Mucosa of rectum (tissue), 2 donors: ENCODE results near the gene BCAP29.

ENCODE experiments used
- H3K27ac ChIP-seq, 2 donors: one replicate each; pipeline ENCODE4 v1.7.0; 2013; ENCODE audit warnings: inconsistent platforms in 2 of 2, low read depth in 2 of 2, low read length in 2 of 2
- H3K27me3 ChIP-seq, 2 donors: one replicate each; pipeline ENCODE4 v1.7.0; 2013; ENCODE audit warnings: low read length in 2 of 2; ENCODE audit not compliant: control insufficient read depth in 2 of 2, insufficient read depth in 2 of 2
- H3K36me3 ChIP-seq, 2 donors: one replicate each; pipeline ENCODE4 v1.7.0; 2013; ENCODE audit warnings: low read length in 2 of 2; ENCODE audit not compliant: control insufficient read depth in 2 of 2, insufficient read depth in 2 of 2
- H3K4me1 ChIP-seq, 2 donors: one replicate each; pipeline ENCODE4 v1.7.0; 2013; ENCODE audit warnings: low read length in 2 of 2, mild to moderate bottlenecking in 1 of 2; ENCODE audit not compliant: control insufficient read depth in 2 of 2, insufficient read depth in 2 of 2
- H3K4me3 ChIP-seq, 2 donors: one replicate each; pipeline ENCODE4 v1.7.0; 2013; ENCODE audit warnings: low read length in 2 of 2
- H3K9ac ChIP-seq, 2 donors: one replicate each; pipeline ENCODE4 v1.7.0; 2013; ENCODE audit warnings: low read length in 2 of 2, low read depth in 1 of 2, mild to moderate bottlenecking in 1 of 2
- H3K9me3 ChIP-seq, 2 donors: one replicate each; pipeline ENCODE4 v1.7.0; 2013; ENCODE audit warnings: low read length in 2 of 2; ENCODE audit not compliant: control insufficient read depth in 2 of 2
- donor health status: healthy.
- donor health status: Normal muscosa, but diverticular disease.

The BCAP29 gene

DNA sequence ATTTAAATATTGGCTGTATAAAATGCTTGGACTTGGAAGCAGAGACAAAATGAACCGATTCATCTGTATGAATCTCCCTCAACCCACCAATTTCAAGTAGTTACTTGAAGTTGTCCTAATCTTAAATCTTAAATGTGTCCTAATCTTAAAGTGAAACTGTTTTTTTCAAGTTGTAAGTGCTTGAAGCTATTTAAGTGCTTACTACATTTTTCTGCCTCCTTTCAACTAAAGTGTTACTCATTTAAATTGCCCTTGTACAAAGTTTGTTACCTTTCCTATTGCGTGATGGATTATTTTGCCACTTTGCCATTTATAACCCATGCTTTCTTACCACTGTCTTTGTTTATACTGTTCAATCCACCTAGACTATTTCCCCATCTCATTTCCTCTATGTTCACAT, 2.8 kb downstream of the BCAP29 start:
- Histone ChIP-seq H3K4me3 (no peak overlapping the region), H3K9me3 (no peaks in the 10 kb centered on the region), H3K9ac (no peak overlapping the region), H3K36me3 (peaks cover 10% of the 10 kb centered on the region in 2 donors), H3K27me3 (no peaks in the 10 kb centered on the region), H3K4me1 (peaks cover 11 to 29% of the 10 kb centered on the region in 2 donors), H3K27ac (no peak overlapping the region)

DNA sequence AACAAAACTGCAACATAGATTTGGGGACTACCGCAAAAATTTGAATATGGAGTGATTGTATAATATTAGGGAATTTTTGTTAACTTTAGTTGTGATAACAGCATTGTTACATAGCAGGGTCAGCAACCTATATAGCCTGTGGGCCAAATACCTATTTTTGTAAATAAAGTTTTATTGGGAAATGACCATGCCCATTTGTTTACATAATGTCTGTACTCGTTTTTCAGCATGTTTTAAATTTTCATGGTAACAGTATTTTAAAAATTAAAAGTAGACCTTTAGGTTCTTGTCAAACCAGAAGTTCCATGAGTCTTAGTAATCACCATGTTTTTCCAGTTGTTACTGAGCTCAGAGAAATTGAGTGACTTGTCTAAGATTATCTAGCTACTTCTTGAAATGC, 4.7 kb downstream of the BCAP29 start:
- peaks cover 10 to 18% of the 10 kb centered on the region in 2 donors for H3K36me3 ChIP-seq
- no peaks in the 10 kb centered on the region for H3K9me3 ChIP-seq
- H3K27ac ChIP-seq = no peak overlapping the region
- no peak overlapping the region for H3K4me3 ChIP-seq
- no peak overlapping the region for H3K9ac ChIP-seq
- H3K27me3 ChIP-seq = no peaks in the 10 kb centered on the region
- peaks cover 11 to 26% of the 10 kb centered on the region in 2 donors for H3K4me1 ChIP-seq

DNA sequence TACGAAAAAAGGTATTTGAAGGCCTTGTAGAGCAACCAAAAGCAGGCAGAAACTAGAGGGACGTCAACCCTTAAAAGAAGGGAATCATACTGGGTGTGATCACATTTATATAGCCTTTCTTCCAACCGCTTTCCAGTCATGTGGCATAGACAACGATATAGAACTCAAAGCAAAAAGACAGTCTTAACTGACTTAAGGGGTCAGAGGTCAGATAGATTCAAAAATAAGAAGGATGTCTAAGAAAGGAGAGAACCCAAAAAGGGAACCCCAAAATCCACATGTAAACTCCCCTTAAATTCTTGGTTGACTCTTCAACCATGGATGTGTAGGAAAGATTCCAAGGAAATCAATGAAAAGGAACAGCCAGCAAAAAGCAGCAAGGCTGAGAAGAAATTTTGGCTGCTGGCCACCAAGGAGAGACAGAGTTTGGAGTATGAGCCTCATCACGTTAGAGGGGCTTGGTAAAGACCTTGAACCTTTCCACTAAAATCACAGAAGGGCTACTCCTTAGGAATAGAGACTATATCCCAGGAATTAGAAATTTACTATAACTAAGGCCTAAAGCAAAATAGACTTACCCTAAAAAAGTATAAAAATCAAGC, 8.6 kb downstream of the BCAP29 start:
- Histone ChIP-seq H3K9me3 (no peaks in the 10 kb centered on the region), H3K27ac (no peak overlapping the region), H3K4me1 (peaks cover 2 to 8% of the 10 kb centered on the region in 2 donors), H3K4me3 (no peak overlapping the region), H3K27me3 (no peaks in the 10 kb centered on the region), H3K9ac (no peak overlapping the region), H3K36me3 (peaks cover 13 to 19% of the 10 kb centered on the region in 2 donors)

DNA sequence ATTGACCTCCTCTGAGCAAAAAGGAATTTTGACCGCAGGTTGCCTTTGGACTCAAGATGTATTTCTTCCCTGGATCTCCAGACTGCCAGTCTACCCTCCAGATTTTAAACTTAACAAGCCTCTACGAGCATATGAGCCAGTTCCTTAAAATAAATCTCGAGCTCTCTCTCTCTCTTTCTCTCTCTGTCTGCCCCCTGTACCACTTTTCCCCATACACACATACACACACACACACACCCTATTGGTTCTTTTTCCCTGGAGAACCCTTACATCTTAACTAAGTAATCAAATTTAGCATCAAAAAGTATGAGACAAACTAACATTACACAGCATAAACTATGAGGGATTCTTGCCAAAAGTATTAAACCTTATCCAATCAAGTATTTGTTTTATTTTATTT, 11.4 kb downstream of the BCAP29 start:
- Histone ChIP-seq H3K36me3 (peaks cover 20 to 23% of the 10 kb centered on the region in 2 donors), H3K9me3 (no peaks in the 10 kb centered on the region), H3K9ac (no peak overlapping the region), H3K4me3 (no peak overlapping the region), H3K27me3 (no peaks in the 10 kb centered on the region), H3K4me1 (no peaks in the 10 kb centered on the region), H3K27ac (no peak overlapping the region)

DNA sequence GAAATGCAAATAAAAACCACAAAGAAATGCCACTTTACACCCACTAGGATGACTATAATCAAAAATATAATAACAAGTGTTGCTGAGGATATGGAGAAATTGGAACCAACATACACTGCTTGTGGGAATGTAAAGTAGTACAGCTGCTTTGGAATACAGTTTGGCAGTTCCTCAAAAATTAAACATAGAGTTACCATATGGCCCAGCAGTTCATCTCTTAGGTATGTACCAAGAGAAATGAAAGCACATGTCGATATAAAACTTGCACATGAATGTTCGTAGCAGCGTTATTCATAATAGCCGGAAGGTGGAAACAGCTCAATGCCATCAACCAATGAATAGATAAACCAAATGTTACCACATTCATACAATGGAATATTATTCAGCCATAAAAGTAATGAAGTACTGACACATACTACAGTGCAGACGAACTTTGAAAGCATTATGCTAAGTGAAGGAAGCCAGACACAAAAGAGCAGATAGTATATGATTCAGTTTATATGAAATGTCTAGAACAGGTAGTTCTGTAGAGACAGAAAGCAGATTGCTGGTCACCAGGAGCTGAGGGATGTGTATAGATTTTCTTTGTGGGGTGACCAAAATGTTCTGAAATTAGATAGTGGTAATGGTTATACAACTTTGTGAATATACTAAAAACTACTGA, 12.4 kb downstream of the BCAP29 start:
- H3K4me3 ChIP-seq = no peak overlapping the region
- peaks cover 19 to 20% of the 10 kb centered on the region in 2 donors for H3K36me3 ChIP-seq
- H3K9ac ChIP-seq = no peak overlapping the region
- H3K27ac ChIP-seq = no peak overlapping the region
- H3K9me3 ChIP-seq = no peaks in the 10 kb centered on the region
- H3K4me1 ChIP-seq = no peaks in the 10 kb centered on the region
- H3K27me3 ChIP-seq = no peaks in the 10 kb centered on the region

DNA sequence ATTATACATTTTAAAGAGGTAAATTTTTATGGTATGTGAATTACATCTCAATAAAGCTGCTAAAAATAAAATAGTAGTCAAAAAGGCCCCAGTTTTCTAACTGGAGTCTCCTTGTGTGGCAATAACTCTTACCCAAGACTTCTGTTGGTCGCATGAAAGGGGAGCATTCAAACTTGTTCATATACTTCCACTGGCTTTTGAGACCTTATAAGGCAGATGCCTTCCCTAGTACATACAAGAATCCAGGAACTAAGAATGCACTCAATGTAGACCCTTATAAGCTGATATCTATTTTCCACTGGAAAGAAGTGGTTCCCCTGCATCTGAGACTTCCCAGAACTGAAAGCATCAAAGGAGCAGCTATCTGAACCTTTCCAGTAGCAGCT, 13.0 kb downstream of the BCAP29 start:
- Histone ChIP-seq H3K9me3 (no peaks in the 10 kb centered on the region), H3K9ac (no peak overlapping the region), H3K36me3 (peaks cover 19 to 20% of the 10 kb centered on the region in 2 donors), H3K27me3 (no peaks in the 10 kb centered on the region), H3K27ac (no peak overlapping the region), H3K4me3 (no peak overlapping the region), H3K4me1 (no peaks in the 10 kb centered on the region)

DNA sequence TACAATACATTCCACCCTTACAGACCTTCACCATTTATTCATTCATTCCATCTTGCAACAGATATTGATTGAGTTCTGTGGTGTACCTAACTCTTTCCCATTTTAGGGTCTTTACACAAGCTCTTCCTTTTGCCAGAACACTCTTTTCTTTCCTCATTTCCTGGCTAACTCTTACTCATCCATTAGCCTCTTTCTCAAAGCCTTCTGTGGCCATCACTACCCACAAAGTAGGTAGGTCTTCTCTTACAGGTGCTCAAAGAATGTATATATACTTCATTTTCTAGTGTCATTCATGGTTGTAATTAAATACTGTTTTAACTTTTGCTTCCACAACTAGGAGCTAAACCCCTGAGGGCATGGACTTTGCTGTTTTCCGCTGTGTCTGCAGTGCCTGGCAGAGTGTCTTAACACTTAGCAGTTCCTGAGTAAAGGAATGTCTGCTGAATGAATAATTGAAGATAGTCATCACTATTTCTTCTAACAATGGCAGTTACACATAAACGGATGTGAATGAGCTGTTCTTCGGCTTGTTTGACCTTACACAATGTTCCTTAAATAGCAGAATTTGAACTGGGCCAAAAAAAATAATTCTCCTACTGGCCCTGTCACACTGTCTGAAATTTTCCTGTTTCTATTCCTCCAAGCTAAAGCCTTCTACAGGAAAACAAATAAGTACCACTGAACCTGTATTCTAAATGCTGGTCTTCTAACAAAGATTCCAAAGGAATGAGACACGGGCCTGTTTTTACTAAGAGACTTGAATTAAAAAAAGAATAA, 15.1 kb downstream of the BCAP29 start:
- Histone ChIP-seq H3K27me3 (no peaks in the 10 kb centered on the region), H3K9ac (no peak overlapping the region), H3K4me3 (no peak overlapping the region), H3K27ac (no peak overlapping the region), H3K9me3 (no peaks in the 10 kb centered on the region), H3K4me1 (no peaks in the 10 kb centered on the region), H3K36me3 (peaks cover 13 to 20% of the 10 kb centered on the region in 2 donors)

DNA sequence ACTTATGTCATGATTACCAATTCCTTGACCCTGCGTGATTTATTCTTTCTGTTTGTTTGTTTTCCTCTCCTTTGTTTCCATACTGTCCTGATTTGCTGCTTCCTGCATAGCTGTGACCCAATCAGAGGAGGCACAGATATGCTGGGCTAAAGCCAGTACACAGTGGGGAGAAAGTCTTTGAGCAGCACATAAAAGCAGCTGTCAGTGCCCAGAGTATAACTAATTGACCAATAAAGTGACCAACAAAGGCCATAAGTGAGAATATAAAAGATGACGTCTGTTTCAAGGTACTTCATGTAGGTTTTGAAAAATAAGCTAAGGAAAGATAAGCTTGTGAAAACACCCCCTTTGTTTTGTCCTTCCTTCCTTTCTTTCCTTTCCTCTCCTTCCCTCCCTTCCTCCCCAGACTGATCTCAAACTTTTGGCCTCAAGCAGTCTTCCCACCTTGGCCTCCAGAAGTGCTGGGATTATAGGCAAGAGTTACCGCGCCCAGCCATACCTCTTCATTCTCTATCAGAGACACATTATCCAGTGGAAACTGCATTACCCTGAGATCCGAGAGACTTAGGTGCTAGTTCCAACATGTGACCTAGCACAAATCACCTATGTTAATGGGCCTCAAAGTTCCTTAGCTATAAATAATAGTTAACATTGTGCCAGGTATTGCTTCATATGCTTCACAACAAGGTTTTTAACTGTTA, 17.0 kb downstream of the BCAP29 start:
- Histone ChIP-seq H3K4me1 (no peaks in the 10 kb centered on the region), H3K27ac (no peak overlapping the region), H3K27me3 (no peaks in the 10 kb centered on the region), H3K4me3 (no peak overlapping the region), H3K9ac (no peak overlapping the region), H3K36me3 (peaks cover 22 to 26% of the 10 kb centered on the region in 2 donors), H3K9me3 (no peaks in the 10 kb centered on the region)

DNA sequence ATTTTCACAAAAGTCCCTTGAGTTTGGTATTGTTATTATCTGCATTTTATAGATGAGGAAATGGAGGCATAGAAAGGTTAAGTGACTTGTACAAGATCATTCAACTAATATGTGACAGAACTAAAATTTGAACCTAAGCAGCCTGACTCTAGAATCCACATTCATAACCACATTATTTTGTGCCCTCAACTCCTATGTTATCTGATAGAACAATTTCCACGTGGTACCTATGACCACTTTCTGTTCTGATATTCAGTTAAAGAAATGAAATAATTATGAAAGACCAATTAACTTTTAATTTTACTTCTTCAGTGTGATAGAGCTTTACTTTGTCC, 17.5 kb downstream of the BCAP29 start:
- Histone ChIP-seq H3K9ac (no peak overlapping the region), H3K27ac (no peak overlapping the region), H3K36me3 (peaks cover 23 to 25% of the 10 kb centered on the region in 2 donors), H3K9me3 (no peaks in the 10 kb centered on the region), H3K4me1 (no peaks in the 10 kb centered on the region), H3K27me3 (no peaks in the 10 kb centered on the region), H3K4me3 (no peak overlapping the region)

DNA sequence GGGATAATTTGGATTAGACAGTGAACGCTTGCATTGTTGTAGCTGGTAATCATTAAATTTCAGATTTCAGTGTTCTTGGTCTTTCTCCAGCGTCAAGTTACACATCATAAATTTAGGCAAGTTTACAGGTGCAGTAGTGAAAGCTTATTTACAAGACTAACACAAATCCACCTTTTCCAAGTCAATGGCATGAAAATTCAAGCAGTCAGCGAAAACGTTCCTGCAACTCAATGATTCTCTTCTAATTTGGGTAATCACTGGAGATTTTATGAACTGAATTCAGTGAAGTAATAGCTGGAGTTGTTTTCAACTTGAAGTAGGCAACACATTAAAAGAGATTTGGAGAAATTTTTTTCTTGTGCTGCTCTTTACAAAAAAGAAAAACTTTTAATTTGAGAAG, 17.9 kb downstream of the BCAP29 start:
- Histone ChIP-seq H3K9ac (no peak overlapping the region), H3K4me3 (no peak overlapping the region), H3K27ac (no peak overlapping the region), H3K36me3 (peaks cover 22 to 25% of the 10 kb centered on the region in 2 donors), H3K27me3 (no peaks in the 10 kb centered on the region), H3K4me1 (no peaks in the 10 kb centered on the region), H3K9me3 (no peaks in the 10 kb centered on the region)
